Heart left ventricle (tissue), 13 donors: ENCODE measurements around the gene MGMT.

Experiments
- CTCF ChIP-seq, 12 donors: fragments of 200-600 bp; sonication (generic) in 4 of 12; IDR thresholded peaks; one replicate each; pipeline versions ENCODE4 v1.5.0 to v1.8.0; 2018 to 2022; ENCODE audit warnings: antibody characterized with exemption in 12 of 12, mild to moderate bottlenecking in 5 of 12
- POLR2A ChIP-seq, 2 donors: fragments of 450-650 bp; IDR thresholded peaks; one replicate each; pipeline ENCODE4 v1.6.1; 2017; ENCODE audit warnings: antibody characterized with exemption in 2 of 2, mild to moderate bottlenecking in 2 of 2, moderate library complexity in 2 of 2
- donor health status: ischemic (EF 13 %, LVEDD 7.1; RV severe dilation, severe dysfunction).
- donor health status: DM: no; HTN: yes; CAD: no.
- donor health status: DM: no; HTN: no; CAD: no.
- donor health status: ischemic (EF 25% LVEDD 6.9; RV normal size, moderate dysfunction).
- donor health status: ischemic (EF 25% LVEDD 5.7; RV mildly dilated, moderate dysfunction).
- donor health status: ischemic (EF 35%, LVEDD 5.7; RV mildly dilated, moderate dysfunction).
- donor health status: nonischemic (EF 11% LVEDD 7.7; RV severe dilation, severe dysfunction).
- donor health status: DM: yes; HTN: yes; CAD: no.
- donor health status: PGD.
- donor health status: ischemic (EF 29% LVEDD 5.4; RV normal size, mild dysfunction).
- donor health status: nonischemic (EF 23%, LVEDD 6.1; RV moderate dilation, normal function).

- TF ChIP-seq CTCF (IDR thresholded peaks at IDR 0.05) (no peak), POLR2A (IDR thresholded peaks at IDR 0.05) (no peak)
These were observed 228.6 kb downstream of the MGMT start for GRCh38 chr10:129695671-129696070.
